GM19351 (cell line): ENCODE measurements around the gene LGALS3BP.

Source experiments
- ATAC-seq: cut with Tn5 transposase; IDR thresholded peaks from one replicate; pipeline ENCODE4 v1.9.1; 2021; ENCODE audit warnings: mild to moderate bottlenecking, moderate library complexity; ENCODE audit not compliant: unreplicated experiment

LGALS3BP gene

GRCh38 chr17:78922816-78923498 is 56.8 kb downstream of the LGALS3BP start:
- ATAC-seq, result no peak

- no peak for ATAC-seq
Observed at GRCh38 chr17:78921437-78921971, 58.2 kb downstream of the LGALS3BP start.
